22Rv1 (cell line): ENCODE measurements around the gene HS6ST3.

Source experiments
- CTCF ChIP-seq: fragments of 450-650 bp; IDR thresholded peaks from 2 replicates; pipeline ENCODE4 v1.5.1; 2017; ENCODE audit warnings: mild to moderate bottlenecking
- ZFX ChIP-seq: fragments of 450-650 bp; IDR thresholded peaks from 2 replicates; pipeline ENCODE4 v1.6.1; 2017; ENCODE audit warnings: antibody characterized with exemption, borderline replicate concordance

GRCh38 chr13:96615252-96615651, 525.3 kb downstream of the HS6ST3 start:
- TF ChIP-seq CTCF (no peak), ZFX (no peak)
